K562 (cell line): ENCODE measurements around the gene DENND10. TPM values are rescaled to one million over a fixed set of nuclear protein-coding genes. Genes with fewer than 3 reads are reported as not detected.

Experiments used
- BCL6 ChIP-seq: fragments of 250-450 bp; sonication (Bioruptor Pico); IDR thresholded peaks from 2 replicates; pipeline ENCODE4 v1.4.0; 2020
- ESRRA ChIP-seq: fragments of 450-650 bp; IDR thresholded peaks from 2 replicates; pipeline ENCODE4 v1.6.1; 2014; ENCODE audit warnings: low read depth, mild to moderate bottlenecking, moderate library complexity, borderline replicate concordance
- ETV1 ChIP-seq: fragments of 450-650 bp; conservative IDR thresholded peaks from 2 replicates; pipeline ENCODE4 v1.6.1; 2016; ENCODE audit warnings: missing genetic modification characterization, control low read depth, low read depth, missing compliant biosample characterization
- KLF10 ChIP-seq: fragments of 250-450 bp; sonication (Bioruptor Pico); IDR thresholded peaks from 2 replicates; pipeline ENCODE4 v1.6.1; 2021; ENCODE audit warnings: matching md5 sums
- MCM5 ChIP-seq: fragments of 450-650 bp; IDR thresholded peaks from 2 replicates; pipeline ENCODE4 v1.6.1; 2016; ENCODE audit warnings: low read depth
- MYC ChIP-seq, 2 experiments: fragments of 250-450 bp in 1 of 2; sonication (Bioruptor Pico) in 1 of 2; IDR thresholded peaks; 2 replicates each; pipeline versions ENCODE4 v1.5.1 to v1.6.1; 2012 to 2021; ENCODE audit warnings: low read depth in 2 of 2, borderline replicate concordance in 1 of 2, improper control_type of control experiment in 1 of 2, low read length in 1 of 2, mild to moderate bottlenecking in 1 of 2, moderate library complexity in 1 of 2
- POLR2AphosphoS5 ChIP-seq: IDR thresholded peaks from 2 replicates; pipeline ENCODE4 v1.6.1; 2011; ENCODE audit warnings: mild to moderate bottlenecking, low read depth, low read length, moderate library complexity; ENCODE audit not compliant: control insufficient read depth, insufficient read depth
- SMARCE1 ChIP-seq: fragments of 450-650 bp; IDR thresholded peaks from 2 replicates; pipeline ENCODE4 v1.7.1; 2016; ENCODE audit warnings: mild to moderate bottlenecking
- TBP ChIP-seq: optimal IDR thresholded peaks from 2 replicates; pipeline ENCODE3; 2011; ENCODE audit warnings: low read depth, low read length, improper control_type of control experiment
- polyA plus RNA-seq, 8 experiments: library from polyadenylated mRNA; depleted of rRNA in 4 of 8; stranded (reverse) in 5 of 8; unstranded in 3 of 8; fragments of >200 nt; fragmentation: Nextera tagmentation in 2 of 8; fragmentation: Illumina TruSeq in 1 of 8; extraction: Ambion mirVana in 2 of 8; extraction: Trizol in 1 of 8; gene quantifications; 2 replicates each; pipeline versions ENCODE4 v1.2.1 to v1.2.3, GENCODE V29; 2011 to 2014; ENCODE audit warnings: inconsistent platforms in 1 of 8, missing spikeins in 1 of 8
- total RNA-seq, 7 experiments: library from RNA; depleted of rRNA in 6 of 7; stranded (reverse); fragments of >200 nt in 6 of 7; fragmentation: Illumina TruSeq in 2 of 7; extraction: Trizol in 2 of 7; gene quantifications; 2 replicates each; pipeline versions ENCODE4 v1.2.1 to v1.2.3, GENCODE V29; 2011 to 2021; ENCODE audit warnings: low replicate concordance in 1 of 7
- TF ChIP-seq, protein P1 (sequence below), 2 experiments: fragments of 450-650 bp; IDR thresholded peaks; 2 replicates each; pipeline ENCODE4 v1.6.1; 2016
- TF ChIP-seq, protein P2 (sequence below): sonication (generic); formaldehyde crosslinking; IDR thresholded peaks from 2 replicates; pipeline ENCODE4 v1.8.0; 2022; ENCODE audit warnings: missing genetic modification reagents, mild to moderate bottlenecking, moderate library complexity, borderline replicate concordance
- TF ChIP-seq, protein P3 (sequence below): conservative IDR thresholded peaks from 2 replicates; pipeline ENCODE4 v1.6.1; 2011; ENCODE audit warnings: low read depth, mild to moderate bottlenecking, low read length; ENCODE audit not compliant: control insufficient read depth
- TF ChIP-seq, protein P4 (sequence below): sonication (generic); formaldehyde crosslinking; IDR thresholded peaks from 2 replicates; pipeline ENCODE4 v1.8.0; 2022; ENCODE audit warnings: mild to moderate bottlenecking, missing genetic modification reagents
- TF ChIP-seq, protein P5 (sequence below): fragments of 450-650 bp; IDR thresholded peaks from 2 replicates; pipeline ENCODE4 v1.6.1; 2016; ENCODE audit warnings: borderline replicate concordance

The DENND10 gene
- total and polyA plus RNA-seq, 9 of the 15 experiments (the other 6 are each of a cell fraction or from before 2014, with no cell fraction given): 9.4 to 20.0 (median 12.5) TPM

DNA sequence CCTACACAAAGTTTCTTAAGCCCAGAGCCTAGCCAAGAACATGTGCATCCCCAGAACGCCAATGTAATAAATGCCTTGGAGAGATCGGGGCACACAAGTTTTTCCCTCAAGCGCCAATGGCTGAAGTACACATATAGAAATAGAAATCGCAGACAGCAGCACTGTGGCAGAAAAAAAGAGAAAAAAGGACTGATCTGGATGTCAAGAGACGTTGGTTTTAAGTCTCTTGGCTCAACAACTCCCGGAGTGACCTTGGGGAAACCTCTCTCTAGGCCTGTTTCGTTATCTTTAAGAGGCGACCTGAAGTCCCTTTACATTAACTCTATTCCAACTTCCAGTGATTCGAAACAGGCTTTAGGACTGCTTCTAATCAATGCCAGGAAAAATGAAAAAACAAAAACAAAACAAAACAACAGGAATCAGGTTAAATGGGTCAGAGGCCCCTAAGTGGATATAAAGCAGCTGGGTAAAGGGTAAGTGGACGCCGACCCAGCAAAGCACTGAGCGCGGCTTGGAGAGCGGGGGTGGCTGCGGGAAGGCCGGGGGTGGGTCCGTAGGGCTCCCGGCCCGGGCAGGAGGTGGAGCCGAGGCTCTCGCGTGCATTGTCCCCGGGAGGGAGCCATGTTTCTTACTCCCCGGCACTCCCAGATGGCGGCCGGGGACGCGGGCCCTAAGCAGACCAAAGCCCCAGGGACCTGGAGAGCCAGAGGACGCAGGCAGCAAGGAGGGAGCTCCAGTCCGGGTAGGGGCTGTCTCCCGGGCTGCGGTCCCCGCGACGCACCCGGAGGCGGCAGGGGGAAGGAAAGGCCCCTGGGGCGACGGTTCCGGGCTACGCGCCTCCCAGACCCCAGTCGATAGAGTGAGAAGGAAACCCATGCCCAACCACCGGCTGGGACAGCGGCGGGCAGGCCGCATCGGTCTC lies 24.1 kb upstream of the DENND10 start (continued):
- TF ChIP-seq, protein P1, sequence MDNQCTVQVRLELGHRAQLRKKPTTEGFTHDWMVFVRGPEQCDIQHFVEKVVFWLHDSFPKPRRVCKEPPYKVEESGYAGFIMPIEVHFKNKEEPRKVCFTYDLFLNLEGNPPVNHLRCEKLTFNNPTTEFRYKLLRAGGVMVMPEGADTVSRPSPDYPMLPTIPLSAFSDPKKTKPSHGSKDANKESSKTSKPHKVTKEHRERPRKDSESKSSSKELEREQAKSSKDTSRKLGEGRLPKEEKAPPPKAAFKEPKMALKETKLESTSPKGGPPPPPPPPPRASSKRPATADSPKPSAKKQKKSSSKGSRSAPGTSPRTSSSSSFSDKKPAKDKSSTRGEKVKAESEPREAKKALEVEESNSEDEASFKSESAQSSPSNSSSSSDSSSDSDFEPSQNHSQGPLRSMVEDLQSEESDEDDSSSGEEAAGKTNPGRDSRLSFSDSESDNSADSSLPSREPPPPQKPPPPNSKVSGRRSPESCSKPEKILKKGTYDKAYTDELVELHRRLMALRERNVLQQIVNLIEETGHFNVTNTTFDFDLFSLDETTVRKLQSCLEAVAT (IDR thresholded peaks at IDR 0.05): peak in 1 of 2 experiments; percentile 69; a peak in 1 of 4 replicates
- peak; percentile 71 for TF ChIP-seq MYC (IDR thresholded peaks at IDR 0.05; ENCODE audit: low read depth, low read length)
- peak; percentile 72; the same call in 1 of the 2 replicates for TF ChIP-seq MYC (CRISPR knock-in tag; IDR thresholded peaks at IDR 0.05; ENCODE audit: borderline replicate concordance, low read depth)
- TF ChIP-seq, protein P2, sequence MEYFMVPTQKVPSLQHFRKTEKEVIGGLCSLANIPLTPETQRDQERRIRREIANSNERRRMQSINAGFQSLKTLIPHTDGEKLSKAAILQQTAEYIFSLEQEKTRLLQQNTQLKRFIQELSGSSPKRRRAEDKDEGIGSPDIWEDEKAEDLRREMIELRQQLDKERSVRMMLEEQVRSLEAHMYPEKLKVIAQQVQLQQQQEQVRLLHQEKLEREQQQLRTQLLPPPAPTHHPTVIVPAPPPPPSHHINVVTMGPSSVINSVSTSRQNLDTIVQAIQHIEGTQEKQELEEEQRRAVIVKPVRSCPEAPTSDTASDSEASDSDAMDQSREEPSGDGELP (CRISPR knock-in tag): 0 out of 2 replicates have a peak, but pooled peaks have one; percentile 17
- TF ChIP-seq, protein P3, sequence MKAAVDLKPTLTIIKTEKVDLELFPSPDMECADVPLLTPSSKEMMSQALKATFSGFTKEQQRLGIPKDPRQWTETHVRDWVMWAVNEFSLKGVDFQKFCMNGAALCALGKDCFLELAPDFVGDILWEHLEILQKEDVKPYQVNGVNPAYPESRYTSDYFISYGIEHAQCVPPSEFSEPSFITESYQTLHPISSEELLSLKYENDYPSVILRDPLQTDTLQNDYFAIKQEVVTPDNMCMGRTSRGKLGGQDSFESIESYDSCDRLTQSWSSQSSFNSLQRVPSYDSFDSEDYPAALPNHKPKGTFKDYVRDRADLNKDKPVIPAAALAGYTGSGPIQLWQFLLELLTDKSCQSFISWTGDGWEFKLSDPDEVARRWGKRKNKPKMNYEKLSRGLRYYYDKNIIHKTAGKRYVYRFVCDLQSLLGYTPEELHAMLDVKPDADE: peak; percentile 58; the same call in 1 of the 2 replicates
- no peak for TF ChIP-seq KLF10
- peak; percentile 51 for TF ChIP-seq TBP
- peak; percentile 73 for TF ChIP-seq POLR2AphosphoS5
- TF ChIP-seq, protein P4, sequence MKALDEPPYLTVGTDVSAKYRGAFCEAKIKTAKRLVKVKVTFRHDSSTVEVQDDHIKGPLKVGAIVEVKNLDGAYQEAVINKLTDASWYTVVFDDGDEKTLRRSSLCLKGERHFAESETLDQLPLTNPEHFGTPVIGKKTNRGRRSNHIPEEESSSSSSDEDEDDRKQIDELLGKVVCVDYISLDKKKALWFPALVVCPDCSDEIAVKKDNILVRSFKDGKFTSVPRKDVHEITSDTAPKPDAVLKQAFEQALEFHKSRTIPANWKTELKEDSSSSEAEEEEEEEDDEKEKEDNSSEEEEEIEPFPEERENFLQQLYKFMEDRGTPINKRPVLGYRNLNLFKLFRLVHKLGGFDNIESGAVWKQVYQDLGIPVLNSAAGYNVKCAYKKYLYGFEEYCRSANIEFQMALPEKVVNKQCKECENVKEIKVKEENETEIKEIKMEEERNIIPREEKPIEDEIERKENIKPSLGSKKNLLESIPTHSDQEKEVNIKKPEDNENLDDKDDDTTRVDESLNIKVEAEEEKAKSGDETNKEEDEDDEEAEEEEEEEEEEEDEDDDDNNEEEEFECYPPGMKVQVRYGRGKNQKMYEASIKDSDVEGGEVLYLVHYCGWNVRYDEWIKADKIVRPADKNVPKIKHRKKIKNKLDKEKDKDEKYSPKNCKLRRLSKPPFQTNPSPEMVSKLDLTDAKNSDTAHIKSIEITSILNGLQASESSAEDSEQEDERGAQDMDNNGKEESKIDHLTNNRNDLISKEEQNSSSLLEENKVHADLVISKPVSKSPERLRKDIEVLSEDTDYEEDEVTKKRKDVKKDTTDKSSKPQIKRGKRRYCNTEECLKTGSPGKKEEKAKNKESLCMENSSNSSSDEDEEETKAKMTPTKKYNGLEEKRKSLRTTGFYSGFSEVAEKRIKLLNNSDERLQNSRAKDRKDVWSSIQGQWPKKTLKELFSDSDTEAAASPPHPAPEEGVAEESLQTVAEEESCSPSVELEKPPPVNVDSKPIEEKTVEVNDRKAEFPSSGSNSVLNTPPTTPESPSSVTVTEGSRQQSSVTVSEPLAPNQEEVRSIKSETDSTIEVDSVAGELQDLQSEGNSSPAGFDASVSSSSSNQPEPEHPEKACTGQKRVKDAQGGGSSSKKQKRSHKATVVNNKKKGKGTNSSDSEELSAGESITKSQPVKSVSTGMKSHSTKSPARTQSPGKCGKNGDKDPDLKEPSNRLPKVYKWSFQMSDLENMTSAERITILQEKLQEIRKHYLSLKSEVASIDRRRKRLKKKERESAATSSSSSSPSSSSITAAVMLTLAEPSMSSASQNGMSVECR (CRISPR knock-in tag): peak; percentile 50; the same call in 1 of the 2 replicates
- TF ChIP-seq, protein P5, sequence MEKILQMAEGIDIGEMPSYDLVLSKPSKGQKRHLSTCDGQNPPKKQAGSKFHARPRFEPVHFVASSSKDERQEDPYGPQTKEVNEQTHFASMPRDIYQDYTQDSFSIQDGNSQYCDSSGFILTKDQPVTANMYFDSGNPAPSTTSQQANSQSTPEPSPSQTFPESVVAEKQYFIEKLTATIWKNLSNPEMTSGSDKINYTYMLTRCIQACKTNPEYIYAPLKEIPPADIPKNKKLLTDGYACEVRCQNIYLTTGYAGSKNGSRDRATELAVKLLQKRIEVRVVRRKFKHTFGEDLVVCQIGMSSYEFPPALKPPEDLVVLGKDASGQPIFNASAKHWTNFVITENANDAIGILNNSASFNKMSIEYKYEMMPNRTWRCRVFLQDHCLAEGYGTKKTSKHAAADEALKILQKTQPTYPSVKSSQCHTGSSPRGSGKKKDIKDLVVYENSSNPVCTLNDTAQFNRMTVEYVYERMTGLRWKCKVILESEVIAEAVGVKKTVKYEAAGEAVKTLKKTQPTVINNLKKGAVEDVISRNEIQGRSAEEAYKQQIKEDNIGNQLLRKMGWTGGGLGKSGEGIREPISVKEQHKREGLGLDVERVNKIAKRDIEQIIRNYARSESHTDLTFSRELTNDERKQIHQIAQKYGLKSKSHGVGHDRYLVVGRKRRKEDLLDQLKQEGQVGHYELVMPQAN: peak; percentile 49; the same call in 1 of the 2 replicates
- TF ChIP-seq MCM5: no peak
- peak; percentile 47; the same call in 1 of the 2 replicates for TF ChIP-seq SMARCE1
- TF ChIP-seq BCL6 (CRISPR knock-in tag): no peak
- TF ChIP-seq ESRRA: peak; percentile 58
- TF ChIP-seq ETV1 (tag): no peak
